GM19452 (cell line): ENCODE data around the gene PLPP1.

Experiments used
- ATAC-seq: cut with Tn5 transposase; IDR thresholded peaks from one replicate; pipeline ENCODE4 v1.9.1; 2021; ENCODE audit not compliant: unreplicated experiment

The PLPP1 gene

DNA sequence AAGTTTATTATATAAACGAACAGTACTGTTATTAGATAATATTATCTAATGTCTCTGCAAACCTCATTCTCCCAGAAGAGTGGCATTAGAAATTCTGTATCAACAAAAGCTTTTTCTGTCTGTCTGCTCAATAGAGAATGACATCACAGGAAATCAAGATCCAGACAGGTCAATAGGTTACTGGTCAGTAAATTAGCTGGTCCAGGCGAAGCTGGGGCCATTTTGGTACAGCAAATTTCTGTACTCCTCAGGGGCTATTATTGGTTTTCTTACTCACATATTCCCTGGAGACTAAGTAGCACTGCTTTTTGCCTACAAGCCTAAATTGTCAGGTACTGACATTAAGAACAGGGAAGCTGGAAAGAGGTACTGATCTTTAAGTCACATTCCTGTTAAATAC lies 80.5 kb downstream of the PLPP1 start:
- ATAC-seq, result no peak

- no peak for ATAC-seq
Measured at GRCh38 chr5:55453211-55453610, 81.6 kb downstream of the PLPP1 start.

GRCh38 chr5:55451976-55452375 lies 82.8 kb downstream of the PLPP1 start:
- no peak for ATAC-seq

- ATAC-seq, result no peak
Measured at GRCh38 chr5:55450050-55450765, 84.6 kb downstream of the PLPP1 start.

- ATAC-seq, result no peak
Measured at GRCh38 chr5:55446640-55447351, 88.0 kb downstream of the PLPP1 start.

DNA sequence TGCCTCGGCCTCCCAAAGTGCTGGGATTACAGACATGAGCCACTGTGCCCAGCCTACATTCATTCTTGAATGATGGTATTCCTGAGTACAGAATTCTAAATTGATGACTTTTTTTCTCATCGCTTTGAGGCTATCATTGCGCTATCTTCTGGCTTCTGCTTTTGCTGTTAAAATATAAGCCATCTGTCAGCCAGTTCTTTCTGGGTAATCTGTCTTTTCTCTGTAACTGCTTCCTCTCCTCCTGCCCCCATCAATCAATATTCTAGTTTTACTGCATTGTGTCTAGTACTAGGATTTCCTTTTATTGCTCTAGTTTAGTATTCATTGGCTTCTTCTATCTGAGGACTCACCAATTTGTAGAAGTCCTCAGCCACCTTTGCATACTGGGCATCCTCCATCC lies 89.0 kb downstream of the PLPP1 start:
- ATAC-seq, result no peak

GRCh38 chr5:55441954-55442353 lies 92.8 kb downstream of the PLPP1 start:
- ATAC-seq, result no peak

DNA sequence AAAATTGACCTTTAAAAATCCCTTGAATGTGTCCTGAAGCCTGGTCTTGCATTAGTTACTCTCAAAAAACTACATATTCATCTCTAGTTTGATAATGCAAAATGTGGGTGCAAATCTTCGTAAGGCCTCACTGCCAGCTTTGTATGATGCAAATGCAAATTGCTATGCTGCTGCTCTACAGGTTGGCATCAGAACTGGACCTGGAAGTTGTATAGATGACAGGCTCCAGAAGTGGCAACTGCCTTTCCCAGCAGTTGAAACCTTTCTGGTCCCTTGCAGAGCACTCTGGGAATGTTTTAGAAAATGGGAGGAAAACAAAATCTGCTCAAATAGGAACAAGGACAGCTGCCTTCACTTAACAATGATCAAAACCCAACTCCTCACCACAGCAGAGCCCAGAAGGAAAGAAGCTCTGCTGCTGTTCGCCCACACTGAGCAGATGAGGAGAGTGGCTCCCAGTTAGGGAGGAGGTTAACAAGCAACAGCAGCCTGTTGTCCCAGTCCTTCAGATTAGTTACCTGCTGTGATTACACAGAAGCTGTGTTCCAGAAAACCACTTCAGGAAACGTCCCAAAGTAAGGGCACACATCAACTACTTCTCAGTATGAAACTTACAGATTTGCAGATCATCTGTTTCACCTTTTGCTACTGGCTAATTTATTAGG lies 93.5 kb downstream of the PLPP1 start:
- no peak for ATAC-seq

DNA sequence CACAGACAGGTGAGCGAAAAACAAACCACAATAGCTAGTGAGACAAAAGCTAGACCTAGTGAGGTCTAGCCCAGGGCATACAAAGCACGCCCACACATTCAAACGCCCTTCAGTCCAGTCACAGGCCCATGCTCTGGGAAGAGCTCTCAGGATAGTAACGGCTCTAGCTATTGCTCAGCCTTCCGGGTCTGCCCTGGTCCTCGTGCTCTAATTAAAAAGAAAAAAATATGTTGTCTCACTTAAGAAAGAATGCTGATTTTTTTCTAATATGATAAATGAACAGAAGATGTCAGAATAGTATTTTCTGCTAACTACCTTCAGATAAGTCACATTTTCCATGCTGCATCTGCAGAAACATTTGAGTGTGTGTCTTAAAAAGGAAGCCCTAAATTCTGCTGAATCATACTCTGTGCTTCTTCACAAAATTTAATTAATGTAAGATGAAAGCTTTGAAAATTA lies 94.5 kb downstream of the PLPP1 start:
- no peak for ATAC-seq

DNA sequence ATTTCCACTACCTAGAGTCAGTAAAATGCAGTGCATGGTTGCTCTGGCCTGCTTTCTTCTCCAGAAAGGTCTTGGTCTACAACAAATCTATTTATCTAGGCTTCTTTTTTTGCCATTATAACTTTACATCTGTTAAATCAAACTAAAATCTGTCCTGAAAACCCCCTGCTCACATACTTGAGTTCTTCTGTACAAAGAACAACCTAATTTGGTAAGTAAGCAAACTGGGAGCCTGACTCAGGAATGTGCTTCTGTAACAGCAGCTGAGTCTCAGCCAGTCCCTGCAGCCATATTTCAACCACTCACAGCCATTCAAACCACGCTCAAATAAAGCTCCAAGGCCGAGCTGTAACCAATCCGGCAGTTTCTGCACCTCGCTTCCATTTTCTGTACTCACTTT lies 95.8 kb downstream of the PLPP1 start:
- ATAC-seq, result no peak

GRCh38 chr5:55437859-55438206 lies 96.9 kb downstream of the PLPP1 start:
- no peak for ATAC-seq

DNA sequence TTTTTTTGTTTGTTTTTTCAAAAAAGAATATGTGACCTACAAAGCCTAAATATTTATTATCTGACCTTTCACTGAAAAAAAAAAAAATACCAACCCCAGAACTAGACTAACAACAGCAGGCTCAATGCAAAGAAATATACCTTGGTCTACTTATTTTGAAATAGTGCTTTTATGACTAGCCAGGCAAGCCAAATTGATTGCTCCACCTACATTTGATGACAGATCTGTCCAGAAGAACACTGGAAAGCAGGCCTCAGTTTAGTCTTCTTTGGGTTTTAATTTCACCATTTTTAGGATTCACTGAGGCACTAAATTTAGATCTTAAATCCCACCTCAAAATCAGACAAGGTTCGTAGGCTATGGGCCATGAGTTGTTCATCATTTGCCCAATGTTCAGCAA lies 97.3 kb downstream of the PLPP1 start:
- no peak for ATAC-seq

- ATAC-seq, result no peak
Measured at GRCh38 chr5:55432549-55432948, 102.2 kb downstream of the PLPP1 start.

DNA sequence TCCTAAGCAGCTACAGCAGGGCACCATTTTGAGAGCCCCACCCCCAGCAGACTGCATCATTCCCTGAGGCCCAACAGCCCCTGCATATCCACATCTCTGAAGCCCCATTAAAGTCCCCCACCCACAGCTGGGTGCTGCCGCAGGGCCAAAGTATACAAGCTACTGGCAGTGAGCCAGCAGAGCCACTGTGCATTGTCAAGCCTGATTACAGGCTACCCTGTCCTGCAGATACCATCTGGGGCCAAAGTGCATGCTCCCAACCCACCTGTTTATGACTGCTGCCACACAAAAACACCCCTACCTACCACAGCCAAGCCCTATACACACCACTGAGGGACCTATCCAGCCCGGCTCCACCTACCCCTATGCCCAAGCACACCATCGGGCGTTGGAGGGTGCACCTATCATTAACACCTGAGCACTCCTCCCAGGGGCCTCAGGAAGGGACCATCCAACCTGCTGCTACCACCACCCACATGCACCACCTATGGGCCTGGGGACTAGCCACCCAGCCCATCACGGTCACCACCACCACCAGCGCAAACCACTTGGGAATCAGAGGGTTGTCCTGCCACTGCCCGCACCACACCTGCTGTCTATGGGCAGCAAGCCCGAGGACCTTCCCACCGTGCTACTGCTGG lies 105.0 kb downstream of the PLPP1 start:
- no peak for ATAC-seq

- ATAC-seq, result no peak
Measured at GRCh38 chr5:55429221-55429612, 105.5 kb downstream of the PLPP1 start.

DNA sequence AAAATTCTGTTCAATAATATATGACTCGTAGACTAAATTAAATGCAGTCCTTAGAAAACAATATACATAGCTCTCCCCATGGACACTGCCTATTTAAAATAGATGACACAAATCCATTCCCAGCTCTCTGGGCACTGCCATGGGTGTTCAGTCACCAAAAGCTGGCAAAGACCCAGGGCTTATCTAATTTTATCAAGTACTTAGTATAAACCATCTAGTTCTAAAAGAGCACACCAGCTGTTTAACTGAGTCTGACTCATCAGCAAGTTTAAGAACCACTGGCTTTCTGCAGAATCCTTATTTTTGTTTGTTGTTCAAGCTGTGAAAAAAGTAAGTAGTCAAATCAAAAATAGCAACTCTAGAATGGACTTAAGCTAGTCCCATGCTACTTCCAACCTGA lies 107.6 kb downstream of the PLPP1 start:
- no peak for ATAC-seq

GRCh38 chr5:55426455-55426854 lies 108.3 kb downstream of the PLPP1 start:
- no peak for ATAC-seq

- ATAC-seq, result peak; percentile 87
Measured at GRCh38 chr5:55421074-55421529, 113.7 kb downstream of the PLPP1 start.

DNA sequence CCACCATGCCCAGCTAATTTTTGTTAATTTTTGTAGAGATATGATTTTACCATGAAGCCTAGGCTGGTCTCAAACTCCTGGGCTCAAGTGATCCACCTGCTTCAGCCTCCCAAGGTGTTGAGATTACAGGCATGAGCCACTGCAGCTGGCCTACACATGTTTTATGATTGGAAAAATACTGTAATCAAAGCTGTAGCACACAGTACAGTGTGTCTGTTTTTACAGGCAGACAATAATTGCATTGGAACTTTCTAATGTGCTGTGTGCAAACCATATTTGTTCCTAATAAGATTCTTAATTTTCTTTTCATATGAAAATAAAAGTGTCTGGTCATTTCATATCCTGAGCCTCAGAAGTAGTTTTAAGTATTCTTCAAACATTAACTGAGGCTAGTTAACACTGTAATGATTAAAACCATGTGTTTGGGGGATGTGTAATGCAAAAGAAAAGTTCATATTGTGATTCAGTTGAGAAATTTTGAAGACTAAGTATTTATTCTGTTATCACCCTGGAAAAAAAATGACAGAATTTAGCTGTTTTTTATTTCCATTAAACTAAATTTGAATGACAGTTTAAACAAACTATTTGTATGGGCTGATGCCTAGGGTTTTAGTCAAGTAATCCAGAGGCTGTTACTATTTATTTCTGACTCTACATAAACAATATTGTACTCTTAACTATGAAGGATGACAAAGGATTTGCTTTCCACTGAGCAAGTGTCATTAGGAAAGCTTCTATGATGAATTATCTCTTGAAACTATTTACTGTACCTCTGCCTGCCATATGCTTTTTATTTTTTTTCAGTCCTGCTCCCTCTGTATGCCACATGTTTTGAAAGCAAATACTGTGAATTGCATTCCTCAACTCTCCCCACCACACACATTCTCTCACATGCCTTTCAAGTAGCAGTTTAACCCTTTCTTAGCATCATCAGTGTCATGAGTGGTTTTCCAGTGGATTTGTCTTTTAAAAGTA lies 115.5 kb downstream of the PLPP1 start:
- ATAC-seq, result no peak

GRCh38 chr5:55416306-55416705 lies 118.5 kb downstream of the PLPP1 start:
- no peak for ATAC-seq
